C4-2B (cell line): ENCODE results near the gene PTPRZ1.

ENCODE experiments used
- H3K27ac ChIP-seq: fragments of 450-650 bp; 2 replicates; pipeline ENCODE4 v1.5.1; 2017
- CTCF ChIP-seq: fragments of 450-650 bp; conservative IDR thresholded peaks from 2 replicates; pipeline ENCODE4 v1.5.1; 2017; ENCODE audit warnings: mild to moderate bottlenecking
- ZFX ChIP-seq: fragments of 450-650 bp; IDR thresholded peaks from 2 replicates; pipeline ENCODE4 v1.6.1; 2017

PTPRZ1 gene

GRCh38 chr7:121914676-121915279 is 41.8 kb downstream of the PTPRZ1 start:
- no peak overlapping the region for H3K27ac ChIP-seq
- TF ChIP-seq ZFX = no peak
- no peak for TF ChIP-seq CTCF

- TF ChIP-seq ZFX (no peak), CTCF (no peak)
- H3K27ac ChIP-seq = no peak overlapping the region
Measured at GRCh38 chr7:121916211-121916610, 43.2 kb downstream of the PTPRZ1 start.

- TF ChIP-seq ZFX (no peak), CTCF (no peak)
- no peak overlapping the region for H3K27ac ChIP-seq
Measured at GRCh38 chr7:121919986-121920385, 47.0 kb downstream of the PTPRZ1 start.

GRCh38 chr7:121924269-121925186 is 51.6 kb downstream of the PTPRZ1 start:
- no peak for TF ChIP-seq CTCF
- no peak for TF ChIP-seq ZFX
- H3K27ac ChIP-seq = no peak overlapping the region

- TF ChIP-seq ZFX (no peak), CTCF (no peak)
- no peak overlapping the region for H3K27ac ChIP-seq
Measured at GRCh38 chr7:121931149-121931902, 58.4 kb downstream of the PTPRZ1 start.

GRCh38 chr7:121932768-121933167 is 59.8 kb downstream of the PTPRZ1 start:
- TF ChIP-seq ZFX (no peak), CTCF (no peak)

More at GRCh38 chr7:121932768-121933167, 59.8 kb downstream of the PTPRZ1 start:
- H3K27ac ChIP-seq = no peak overlapping the region
